Measurements from ENCODE around the gene COL5A2.

- TF ChIP-seq CTCF (optimal IDR thresholded peaks at IDR 0.05 in 1 of 3, IDR thresholded peaks at IDR 0.05 in 1 of 3, conservative IDR thresholded peaks at IDR 0.05 in 1 of 3; ENCODE audit: extremely low read depth in 1 of 3, insufficient read depth in 2 of 3, low read length in 3 of 3) (no peak), EZH2 (IDR thresholded peaks at IDR 0.05; ENCODE audit: low read length) (no peak)
Observed at GRCh38 chr2:188993247-188993646, 186.3 kb downstream of the COL5A2 start.
